ENCODE measurements around the gene MAPK10. TPM values are rescaled to one million over a fixed set of nuclear protein-coding genes. Genes with fewer than 3 reads are reported as not detected.

The MAPK10 gene
- total and polyA plus RNA-seq, 10 of the 15 experiments (the other 5 are each of a cell fraction or from before 2014, with no cell fraction given), result 1.1 to 4.2 (median 2.4) TPM

GRCh38 chr4:86114563-86114962 lies 245.3 kb downstream of the MAPK10 start (continued):
- TF ChIP-seq SMC3 (IDR thresholded peaks at IDR 0.05; ENCODE audit: borderline replicate concordance, low read length) (no peak), CBX3 (IDR thresholded peaks at IDR 0.05; ENCODE audit: borderline replicate concordance, low read depth) (no peak)

GRCh38 chr4:86108834-86109233 lies 251.0 kb downstream of the MAPK10 start:
- TF ChIP-seq YY1 (IDR thresholded peaks at IDR 0.05; ENCODE audit: low read depth, low read length) (no peak), EED (IDR thresholded peaks at IDR 0.05; ENCODE audit: low read depth) (no peak), ZNF622 (IDR thresholded peaks at IDR 0.05) (no peak), HDGF (IDR thresholded peaks at IDR 0.05) (no peak), TARDBP (IDR thresholded peaks at IDR 0.05; ENCODE audit: borderline replicate concordance) (no peak), BRCA1 (IDR thresholded peaks at IDR 0.05; ENCODE audit: low read depth, low read length) (no peak), SMAD1 (IDR thresholded peaks at IDR 0.05; ENCODE audit: low read depth, partially characterized antibody) (no peak), NRF1 (conservative IDR thresholded peaks at IDR 0.05; ENCODE audit: low read depth, low read length) (no peak), BCL11A (IDR thresholded peaks at IDR 0.05; ENCODE audit: low read depth, low read length) (no peak), SUZ12 (IDR thresholded peaks at IDR 0.05; ENCODE audit: unreplicated experiment) (no peak), SMC3 (IDR thresholded peaks at IDR 0.05; ENCODE audit: borderline replicate concordance, low read length) (no peak), ESRRA (IDR thresholded peaks at IDR 0.05; ENCODE audit: low read length) (no peak), JUND (IDR thresholded peaks at IDR 0.05; ENCODE audit: low read depth, low read length) (no peak)
- TF ChIP-seq, protein P1, sequence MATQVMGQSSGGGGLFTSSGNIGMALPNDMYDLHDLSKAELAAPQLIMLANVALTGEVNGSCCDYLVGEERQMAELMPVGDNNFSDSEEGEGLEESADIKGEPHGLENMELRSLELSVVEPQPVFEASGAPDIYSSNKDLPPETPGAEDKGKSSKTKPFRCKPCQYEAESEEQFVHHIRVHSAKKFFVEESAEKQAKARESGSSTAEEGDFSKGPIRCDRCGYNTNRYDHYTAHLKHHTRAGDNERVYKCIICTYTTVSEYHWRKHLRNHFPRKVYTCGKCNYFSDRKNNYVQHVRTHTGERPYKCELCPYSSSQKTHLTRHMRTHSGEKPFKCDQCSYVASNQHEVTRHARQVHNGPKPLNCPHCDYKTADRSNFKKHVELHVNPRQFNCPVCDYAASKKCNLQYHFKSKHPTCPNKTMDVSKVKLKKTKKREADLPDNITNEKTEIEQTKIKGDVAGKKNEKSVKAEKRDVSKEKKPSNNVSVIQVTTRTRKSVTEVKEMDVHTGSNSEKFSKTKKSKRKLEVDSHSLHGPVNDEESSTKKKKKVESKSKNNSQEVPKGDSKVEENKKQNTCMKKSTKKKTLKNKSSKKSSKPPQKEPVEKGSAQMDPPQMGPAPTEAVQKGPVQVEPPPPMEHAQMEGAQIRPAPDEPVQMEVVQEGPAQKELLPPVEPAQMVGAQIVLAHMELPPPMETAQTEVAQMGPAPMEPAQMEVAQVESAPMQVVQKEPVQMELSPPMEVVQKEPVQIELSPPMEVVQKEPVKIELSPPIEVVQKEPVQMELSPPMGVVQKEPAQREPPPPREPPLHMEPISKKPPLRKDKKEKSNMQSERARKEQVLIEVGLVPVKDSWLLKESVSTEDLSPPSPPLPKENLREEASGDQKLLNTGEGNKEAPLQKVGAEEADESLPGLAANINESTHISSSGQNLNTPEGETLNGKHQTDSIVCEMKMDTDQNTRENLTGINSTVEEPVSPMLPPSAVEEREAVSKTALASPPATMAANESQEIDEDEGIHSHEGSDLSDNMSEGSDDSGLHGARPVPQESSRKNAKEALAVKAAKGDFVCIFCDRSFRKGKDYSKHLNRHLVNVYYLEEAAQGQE (IDR thresholded peaks at IDR 0.05; ENCODE audit: low read depth, low read length), result no peak
- Histone ChIP-seq H3K9me3 (replicated peaks; ENCODE audit: control insufficient read depth, insufficient read depth, low read length) (no peaks in the 10 kb centered on the region), H3K79me2 (ENCODE audit: control insufficient read depth, insufficient read depth, low read length) (no peaks in the 10 kb centered on the region), H3K27me3 (replicated peaks in 1 of 2; ENCODE audit: control insufficient read depth in 2 of 2, insufficient read depth in 2 of 2, low read length in 1 of 2) (no peaks in the 10 kb centered on the region), H2AFZ (ENCODE audit: control insufficient read depth, low read depth, low read length) (no peak overlapping the region), H3K4me2 (ENCODE audit: control insufficient read depth, insufficient read depth) (no peak overlapping the region), H3K9ac (ENCODE audit: control insufficient read depth, insufficient read depth, low read length) (no peak overlapping the region), H3K27ac (ENCODE audit: control insufficient read depth, insufficient read depth) (no peak overlapping the region), H3K4me3 (no peak overlapping the region), H3K36me3 (ENCODE audit: control insufficient read depth in 2 of 2, insufficient read depth in 2 of 2, low read length in 1 of 2) (no peaks in the 10 kb centered on the region), H4K20me1 (ENCODE audit: control insufficient read depth, insufficient read depth) (no peaks in the 10 kb centered on the region), H3K4me1 (ENCODE audit: control insufficient read depth, insufficient read depth, low read length) (no peaks in the 10 kb centered on the region)
- ChIA-PET POLR2A (no interaction called here), CTCF (interaction anchor here (1.3 kb wide), 1 partner anchor 9 kb away, joined by 3 read pairs; no protein-coding TSS in a partner anchor), SMC1A (ENCODE audit: uncharacterized antibody, unreplicated experiment) (no interaction called here), RAD21 (ENCODE audit: unreplicated experiment) (no interaction called here)
- DNase-seq (ENCODE audit: low read depth, low spot score) (no peak), FAIRE-seq (no peak), ATAC-seq (no peak)
- WGBS (ENCODE audit: insufficient coverage, insufficient replicate concordance, low lambda C conversion rate, missing lambda C conversion rate), result 9% methylated on average over 2 of the region's 2 CpGs
- in situ Hi-C loops (cut with MboI), result no loop called here
- intact Hi-C loops (cut with micrococcal nuclease; ENCODE audit: unreplicated experiment), result no loop called here
- no TSS peak for BruUV-seq (replicated peaks)

All from GM12878 (cell line).